Astrocyte of the cerebellum (primary cell): ENCODE results near the gene DSPP.
A peak's percentile ranks its signal among the peaks of the same experiment; 100 is the strongest.

Source experiments
- DNase-seq: peaks from one replicate; pipeline ENCODE4 v3.0.0-alpha.2; 2011; ENCODE audit warnings: low read depth
- H3K4me3 ChIP-seq: 2 replicates; pipeline ENCODE4 v1.5.1; 2011; ENCODE audit warnings: mild to moderate bottlenecking, low read depth, low read length, moderate library complexity
- CTCF ChIP-seq: IDR thresholded peaks from 2 replicates; pipeline ENCODE4 v1.5.1; 2012; ENCODE audit warnings: low read length, low read depth, moderate library complexity, mild to moderate bottlenecking; ENCODE audit errors: missing control alignments
- in situ Hi-C: cut with HindIII; loops from 2 replicates; pipeline ENCODE4 v1.10.0; 2017; ENCODE audit warnings: low sequenced_read_pairs

The DSPP gene

GRCh38 chr4:87589531-87589930 is 18.8 kb upstream of the DSPP start:
- no peak for TF ChIP-seq CTCF
- in situ Hi-C loops: no loop called here
- H3K4me3 ChIP-seq: no peak overlapping the region
- DNase-seq: peak; percentile 87

- in situ Hi-C loops: no loop called here
Measured at GRCh38 chr4:87592124-87592523, 16.2 kb upstream of the DSPP start.

GRCh38 chr4:87601361-87601760 is 7.0 kb upstream of the DSPP start:
- in situ Hi-C loops: no loop called here
- H3K4me3 ChIP-seq: no peak overlapping the region
- TF ChIP-seq CTCF: no peak
- DNase-seq: no peak

More at GRCh38 chr4:87592124-87592523, 16.2 kb upstream of the DSPP start:
- no peak for DNase-seq
- no peak for TF ChIP-seq CTCF
- no peak overlapping the region for H3K4me3 ChIP-seq

- no peak overlapping the region for H3K4me3 ChIP-seq
- in situ Hi-C loops: no loop called here
Measured at GRCh38 chr4:87614292-87614890, 6.1 kb downstream of the DSPP start.

GRCh38 chr4:87616268-87616667 is 7.9 kb downstream of the DSPP start:
- in situ Hi-C loops: no loop called here
- DNase-seq: no peak
- TF ChIP-seq CTCF: no peak
- no peak overlapping the region for H3K4me3 ChIP-seq

More at GRCh38 chr4:87614292-87614890, 6.1 kb downstream of the DSPP start:
- DNase-seq: no peak
- TF ChIP-seq CTCF: no peak

DNA sequence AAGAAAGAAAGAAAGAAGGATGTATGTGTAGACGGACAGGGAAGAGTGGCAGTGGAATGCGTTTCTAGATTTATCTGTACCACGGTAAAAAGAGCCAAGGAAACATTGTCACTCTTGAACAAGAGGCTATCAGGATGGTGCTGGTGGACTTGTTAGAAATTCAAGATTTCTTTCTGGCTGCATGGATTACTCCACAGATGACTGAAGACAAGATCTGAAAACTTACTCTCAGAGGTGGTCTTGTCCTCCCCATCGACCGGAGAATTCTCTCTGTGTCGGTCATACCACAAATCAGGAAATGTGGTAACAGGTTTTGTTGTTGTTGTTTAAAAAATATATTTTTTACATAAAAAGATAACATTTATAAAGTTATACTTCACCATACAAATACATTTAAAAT is 11.8 kb downstream of the DSPP start:
- H3K4me3 ChIP-seq: no peak overlapping the region
- no peak for DNase-seq
- TF ChIP-seq CTCF: no peak
- in situ Hi-C loops: no loop called here
